B cell (primary cell): ENCODE results near the gene TP53I13. TPM values are rescaled to one million over a fixed set of nuclear protein-coding genes. Genes with fewer than 3 reads are reported as not detected.

ENCODE experiments used
- ATAC-seq: fragments of 200-7000 bp; cut with Tn5 transposase; one replicate; pipeline ENCODE4 v1.10.0; 2021; ENCODE audit warnings: low read depth, mild to moderate bottlenecking, moderate number of reproducible peaks, moderate library complexity
- CTCF ChIA-PET: fragments of 350-600 bp; sonication (Branson Sonifier 250); formaldehyde crosslinking; loops from one replicate; lab custom pipeline; 2021; ENCODE audit warnings: antibody characterized with exemption, inconsistent platforms; lab: Charles Lee
- POLR2A ChIA-PET: fragments of 350-600 bp; sonication (Branson Sonifier 250); formaldehyde crosslinking; loops from one replicate; lab custom pipeline; 2021; ENCODE audit warnings: antibody characterized with exemption; lab: Charles Lee
- DNase-seq: peaks from one replicate; pipeline ENCODE4 v3.0.0; 2013
- H2AFZ ChIP-seq: 2 replicates; pipeline ENCODE4 v1.6.1; 2012; ENCODE audit warnings: mild to moderate bottlenecking, low read depth, low read length; ENCODE audit not compliant: insufficient read depth, poor library complexity, severe bottlenecking
- H3K27ac ChIP-seq, 2 donors: 1 replicate in 1 of 2; 2 replicates in 1 of 2; pipeline ENCODE4 v1.5.1; 2012 to 2013; ENCODE audit warnings: low read length in 2 of 2, mild to moderate bottlenecking in 2 of 2, moderate library complexity in 1 of 2
- H3K27me3 ChIP-seq, 4 experiments: fragments of 200-600 bp in 1 of 4; sonication (generic) in 1 of 4; replicated peaks in 1 of 4; 1 replicate in 2 of 4; 2 replicates in 2 of 4; pipeline versions ENCODE4 v1.6.1 to v1.7.0; 2013 to 2016; ENCODE audit warnings: low read length in 3 of 4, mild to moderate bottlenecking in 2 of 4, mixed read lengths in 1 of 4, moderate library complexity in 1 of 4; ENCODE audit not compliant: insufficient read depth in 4 of 4, control insufficient read depth in 3 of 4; ENCODE audit errors: control extremely low read depth in 1 of 4
- H3K36me3 ChIP-seq, 2 experiments: replicated peaks in 1 of 2; 1 replicate in 1 of 2; 2 replicates in 1 of 2; pipeline versions ENCODE4 v1.6.1 to v1.7.1; 2013; ENCODE audit warnings: low read length in 1 of 2; ENCODE audit not compliant: insufficient read depth in 2 of 2, control insufficient read depth in 1 of 2; ENCODE audit errors: control extremely low read depth in 1 of 2, extremely low read depth in 1 of 2
- H3K4me1 ChIP-seq, 2 donors: fragments of 200-600 bp in 1 of 2; sonication (generic) in 1 of 2; 1 replicate in 1 of 2; 2 replicates in 1 of 2; pipeline versions ENCODE4 v1.5.1 to v1.6.1; 2013 to 2017; ENCODE audit warnings: low read length in 2 of 2; ENCODE audit not compliant: control insufficient read depth in 2 of 2, insufficient read depth in 2 of 2
- H3K4me2 ChIP-seq: replicated peaks from 2 replicates; pipeline ENCODE3; 2012; ENCODE audit warnings: mild to moderate bottlenecking, low read depth, low read length; ENCODE audit not compliant: poor library complexity, severe bottlenecking
- H3K4me3 ChIP-seq, 5 experiments: fragments of 200-600 bp in 1 of 5; sonication (generic) in 1 of 5; 1 replicate in 3 of 5; 2 replicates in 2 of 5; pipeline versions ENCODE4 v1.5.1 to v1.7.0; 2011 to 2016; ENCODE audit warnings: low read length in 4 of 5, mild to moderate bottlenecking in 4 of 5, low read depth in 2 of 5, control low read depth in 1 of 5, moderate library complexity in 1 of 5; ENCODE audit not compliant: insufficient read depth in 1 of 5; ENCODE audit errors: control extremely low read depth in 1 of 5, extremely low read depth in 1 of 5
- H3K79me2 ChIP-seq: fragments of 200-600 bp; sonication (generic); one replicate; pipeline ENCODE4 v1.6.0; 2016; ENCODE audit warnings: low read length; ENCODE audit not compliant: control insufficient read depth, insufficient read depth
- H3K9ac ChIP-seq: fragments of 200-600 bp; sonication (generic); 2 replicates; pipeline ENCODE4 v1.6.1; 2017; ENCODE audit warnings: mild to moderate bottlenecking, low read length, moderate library complexity
- H3K9me3 ChIP-seq, 3 donors: one replicate each; pipeline versions ENCODE4 v1.6.1 to v1.7.1; 2013; ENCODE audit warnings: low read length in 2 of 3; ENCODE audit not compliant: control insufficient read depth in 2 of 3, insufficient read depth in 1 of 3; ENCODE audit errors: control extremely low read depth in 1 of 3
- H4K20me1 ChIP-seq: 2 replicates; pipeline ENCODE4 v1.6.0; 2012; ENCODE audit warnings: mild to moderate bottlenecking, low read length; ENCODE audit not compliant: insufficient read depth, control insufficient read depth, poor library complexity, severe bottlenecking
- H3K27ac Mint-ChIP-seq: one replicate; pipeline ENCODE4 v1.8.0; 2021; ENCODE audit warnings: mixed read lengths
- H3K27me3 Mint-ChIP-seq: one replicate; pipeline ENCODE4 v1.8.0; 2021; ENCODE audit warnings: mixed read lengths
- H3K4me1 Mint-ChIP-seq: one replicate; pipeline ENCODE4 v1.8.0; 2021; ENCODE audit warnings: mixed read lengths
- H3K4me3 Mint-ChIP-seq: one replicate; pipeline ENCODE4 v1.8.0; 2021; ENCODE audit warnings: mixed read lengths
- H3K9me3 Mint-ChIP-seq: one replicate; pipeline ENCODE4 v1.8.0; 2022; ENCODE audit warnings: mixed read lengths; ENCODE audit not compliant: insufficient read depth
- EZH2 ChIP-seq: IDR thresholded peaks from 2 replicates; pipeline ENCODE4 v1.6.1; 2012; ENCODE audit warnings: borderline replicate concordance, low read depth, mild to moderate bottlenecking, moderate library complexity, low read length; ENCODE audit not compliant: insufficient read depth, poor library complexity, severe bottlenecking
- whole genome bisulfite sequencing: methylation state at CpG from one replicate; pipeline ENCODE4 v1.1.5; 2013; ENCODE audit warnings: missing lambda C conversion rate; ENCODE audit not compliant: insufficient coverage; 5-methylcytosine and 5-hydroxymethylcytosine counted together
- intact Hi-C: fragments of 100-400 bp; cut with micrococcal nuclease; formaldehyde crosslinking; loops from one replicate; pipeline ENCODE4 v1.10.0; 2022
- polyA plus RNA-seq: library from polyadenylated mRNA; depleted of rRNA; stranded (reverse); fragments of >200 nt; gene quantifications from 2 replicates; pipeline ENCODE4 v1.2.3, GENCODE V29; 2012
- total RNA-seq, 2 donors: library from RNA; stranded (reverse); fragments of 120-200 nt in 1 of 2; gene quantifications; 1 replicate in 1 of 2; 2 replicates in 1 of 2; pipeline versions ENCODE4 v1.2.3 to v1.2.4, GENCODE V29; 2013 to 2022
- TF ChIP-seq, protein P1 (sequence below): fragments of 200-600 bp; IDR thresholded peaks from one replicate; pipeline ENCODE4 v1.8.0; 2022; ENCODE audit warnings: antibody characterized with exemption, mild to moderate bottlenecking

The TP53I13 gene
- total and polyA plus RNA-seq, 2 donors (not counting 1 experiment from before 2014, with no cell fraction given) = 224 to 287 TPM

- WGBS = 2% methylated on average over 69 of the region's 74 CpGs
- Histone ChIP-seq H3K4me1 (peaks cover 51 to 56% of the 10 kb centered on the region in 2 donors), H3K9ac (peak overlapping the region; percentile 68), H3K27ac (no peak overlapping the region), H3K9me3 (no peaks in the 10 kb centered on the region), H3K36me3 (no peaks in the 10 kb centered on the region), H3K79me2 (peaks cover 6% of the 10 kb centered on the region), H2AFZ (peak overlapping the region; percentile 88), H4K20me1 (peaks cover 41% of the 10 kb centered on the region), H3K4me2 (peak overlapping the region; percentile 100), H3K27me3 (peaks cover 0 to 40% (median 12%) of the 10 kb centered on the region in 4 experiments), H3K4me3 (peak overlapping the region; percentile 36 to 73 (median 50))
- ChIA-PET CTCF (interaction anchor here (0.7 to 15.4 kb wide), 11 partner anchors 20 to 314 kb away, joined by 3 to 336 read pairs (median 8); partner anchors contain the start of genes ABHD15, ANKRD13B, GIT1 and SSH2), POLR2A (interaction anchor here (0.7 to 1.6 kb wide), 6 partner anchors 24 to 314 kb away, joined by 3 to 7 read pairs (median 3); partner anchors contain the start of genes ABHD15 and SSH2)
- peak; percentile 87 for DNase-seq
- peaks cover 5% of the 10 kb centered on the region for H3K27me3 Mint-ChIP-seq
- intact Hi-C loops = loop anchor here (1.0 to 10.0 kb wide), 3 partner anchors 47 to 321 kb away; partner anchors contain the start of genes NUFIP2 and TP53I13
- H3K9me3 Mint-ChIP-seq = no peaks in the 10 kb centered on the region
- H3K4me3 Mint-ChIP-seq = peak overlapping the region; percentile 90
- H3K4me1 Mint-ChIP-seq = peaks cover 39% of the 10 kb centered on the region
- TF ChIP-seq, protein P1, sequence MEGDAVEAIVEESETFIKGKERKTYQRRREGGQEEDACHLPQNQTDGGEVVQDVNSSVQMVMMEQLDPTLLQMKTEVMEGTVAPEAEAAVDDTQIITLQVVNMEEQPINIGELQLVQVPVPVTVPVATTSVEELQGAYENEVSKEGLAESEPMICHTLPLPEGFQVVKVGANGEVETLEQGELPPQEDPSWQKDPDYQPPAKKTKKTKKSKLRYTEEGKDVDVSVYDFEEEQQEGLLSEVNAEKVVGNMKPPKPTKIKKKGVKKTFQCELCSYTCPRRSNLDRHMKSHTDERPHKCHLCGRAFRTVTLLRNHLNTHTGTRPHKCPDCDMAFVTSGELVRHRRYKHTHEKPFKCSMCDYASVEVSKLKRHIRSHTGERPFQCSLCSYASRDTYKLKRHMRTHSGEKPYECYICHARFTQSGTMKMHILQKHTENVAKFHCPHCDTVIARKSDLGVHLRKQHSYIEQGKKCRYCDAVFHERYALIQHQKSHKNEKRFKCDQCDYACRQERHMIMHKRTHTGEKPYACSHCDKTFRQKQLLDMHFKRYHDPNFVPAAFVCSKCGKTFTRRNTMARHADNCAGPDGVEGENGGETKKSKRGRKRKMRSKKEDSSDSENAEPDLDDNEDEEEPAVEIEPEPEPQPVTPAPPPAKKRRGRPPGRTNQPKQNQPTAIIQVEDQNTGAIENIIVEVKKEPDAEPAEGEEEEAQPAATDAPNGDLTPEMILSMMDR = no peak
- TF ChIP-seq EZH2 = no peak
- H3K27ac Mint-ChIP-seq = no peak overlapping the region
- ATAC-seq = peak; percentile 72
Measured at GRCh38 chr17:29615492-29616299, 47.2 kb downstream of the TP53I13 start.
